Tibial nerve (tissue), 4 donors: ENCODE results near the gene KCTD4. TPM values are rescaled to one million over a fixed set of nuclear protein-coding genes. Genes with fewer than 3 reads are reported as not detected.
"Not testable (repeated sequence)": the region's sequence is repeated elsewhere in the genome, so short reads cannot be mapped to it uniquely, and the experiment has no call there.

ENCODE experiments used
- DNase-seq, 2 donors: peaks; one replicate each; pipeline ENCODE4 v3.0.0-alpha.2; 2019; ENCODE audit warnings: low spot score in 2 of 2
- H3K27ac ChIP-seq, 4 donors: fragments of 200-600 bp; sonication (generic) in 3 of 4; one replicate each; pipeline ENCODE4 v1.5.1; 2017 to 2019; ENCODE audit warnings: mild to moderate bottlenecking in 1 of 4
- H3K27me3 ChIP-seq, 2 donors: fragments of 200-600 bp; sonication (generic) in 1 of 2; one replicate each; pipeline versions ENCODE4 v1.5.1 to v1.6.0; 2017 to 2019
- H3K36me3 ChIP-seq, 3 donors: fragments of 200-600 bp; sonication (generic); one replicate each; pipeline ENCODE4 v1.5.1; 2018 to 2019
- H3K4me1 ChIP-seq, 4 donors: fragments of 200-600 bp; sonication (generic) in 3 of 4; one replicate each; pipeline ENCODE4 v1.5.1; 2017 to 2019
- H3K4me3 ChIP-seq, 4 donors: fragments of 200-600 bp; sonication (generic) in 3 of 4; one replicate each; pipeline ENCODE4 v1.5.1; 2017 to 2019; ENCODE audit warnings: mild to moderate bottlenecking in 1 of 4, moderate library complexity in 1 of 4
- H3K9me3 ChIP-seq, 4 donors: fragments of 200-600 bp; sonication (generic) in 3 of 4; one replicate each; pipeline ENCODE4 v1.5.1; 2017 to 2019
- CTCF ChIP-seq, 5 experiments: fragments of 200-600 bp in 3 of 5; fragments of 450-650 bp in 2 of 5; sonication (generic) in 3 of 5; IDR thresholded peaks; one replicate each; pipeline ENCODE4 v1.5.1; 2016 to 2019; ENCODE audit warnings: antibody characterized with exemption in 5 of 5, mild to moderate bottlenecking in 3 of 5, moderate library complexity in 2 of 5
- EP300 ChIP-seq, 2 donors: sonication (generic); formaldehyde crosslinking; IDR thresholded peaks; one replicate each; pipeline ENCODE4 v1.6.1; 2017; ENCODE audit warnings: antibody characterized with exemption in 2 of 2, mild to moderate bottlenecking in 1 of 2
- POLR2A ChIP-seq, 2 donors: fragments of 450-650 bp; IDR thresholded peaks; one replicate each; pipeline ENCODE4 v1.6.1; 2017; ENCODE audit warnings: antibody characterized with exemption in 2 of 2, mild to moderate bottlenecking in 2 of 2, moderate library complexity in 2 of 2
- WGBS, 2 donors: methylation state at CpG; one replicate each; pipeline ENCODE4 v1.1.5; 2018; 5-methylcytosine and 5-hydroxymethylcytosine counted together
- total RNA-seq, 4 donors: library from RNA; depleted of rRNA; stranded (reverse); fragments of >200 nt; gene quantifications; one replicate each; pipeline ENCODE4 v1.1.0, GENCODE V29; 2016

KCTD4 gene
- 10 to 100 TPM in 2 of 4 donors, 1 to 10 TPM in 2; 3.0 to 14.4 (median 8.2) TPM for total RNA-seq

- no peaks in the 10 kb centered on the region for H3K9me3 ChIP-seq
- H3K4me1 ChIP-seq = peaks cover 0 to 27% (median 2%) of the 10 kb centered on the region in 4 donors
- H3K27ac ChIP-seq = no peak within 1 kb of the TSS
- TF ChIP-seq POLR2A (IDR thresholded peaks at IDR 0.05) (no peak), CTCF (IDR thresholded peaks at IDR 0.05) (no peak), EP300 (IDR thresholded peaks at IDR 0.05) (no peak)
- H3K27me3 ChIP-seq = no peaks in the 10 kb centered on the region
- H3K36me3 ChIP-seq = no peaks in the 10 kb centered on the region
- no peak within 1 kb of the TSS for H3K4me3 ChIP-seq
- WGBS, 2 donors = 85% methylated on average over 2 of the region's 2 CpGs
- DNase-seq = no peak
Measured at GRCh38 chr13:45200701-45201232, at the start of gene KCTD4. Gene KCTD4, minus strand, starts transcription at chr13:45201045. Its CDS starts 6,478 bp downstream, at chr13:45194567.

- no peaks in the 10 kb centered on the region for H3K9me3 ChIP-seq
- TF ChIP-seq POLR2A (IDR thresholded peaks at IDR 0.05) = no peak
- TF ChIP-seq CTCF (IDR thresholded peaks at IDR 0.05) = no peak
- no peak for TF ChIP-seq EP300 (IDR thresholded peaks at IDR 0.05)
- no peak for DNase-seq
- 73 to 99% methylated on average over 3 of the region's 3 CpGs for WGBS, 2 donors
- H3K27ac ChIP-seq = no peak overlapping the region
- H3K36me3 ChIP-seq = peaks cover 0 to 13% (median 0%) of the 10 kb centered on the region in 3 donors
- no peaks in the 10 kb centered on the region for H3K4me1 ChIP-seq
- no peak overlapping the region for H3K4me3 ChIP-seq
- no peaks in the 10 kb centered on the region for H3K27me3 ChIP-seq
Measured at GRCh38 chr13:45249662-45250061, 48.8 kb upstream of the KCTD4 start.

- H3K27ac ChIP-seq, H3K4me3 ChIP-seq, H3K36me3 ChIP-seq, DNase-seq, H3K27me3 ChIP-seq, H3K9me3 ChIP-seq: not testable (repeated sequence)
- 88 to 92% methylated on average over 7 of the region's 7 CpGs for WGBS, 2 donors
- peaks cover 0 to 18% (median 6%) of the 10 kb centered on the region in 4 donors for H3K4me1 ChIP-seq
Measured at GRCh38 chr13:45244736-45245135, 43.9 kb upstream of the KCTD4 start.

GRCh38 chr13:45243077-45243476 is 42.2 kb upstream of the KCTD4 start:
- Histone ChIP-seq H3K9me3 (no peaks in the 10 kb centered on the region), H3K4me1 (peaks cover 0 to 25% (median 6%) of the 10 kb centered on the region in 4 donors), H3K36me3 (peaks cover 0 to 4% (median 0%) of the 10 kb centered on the region in 3 donors), H3K27me3 (no peaks in the 10 kb centered on the region), H3K27ac (peak overlapping the region in 1 of 4 donors; percentile 8), H3K4me3 (no peak overlapping the region)
- 79 to 81% methylated on average over 8 of the region's 8 CpGs for WGBS, 2 donors
- no peak for DNase-seq
- TF ChIP-seq CTCF (IDR thresholded peaks at IDR 0.05) = no peak

GRCh38 chr13:45242524-45242923 is 41.7 kb upstream of the KCTD4 start:
- WGBS, 2 donors = 84 to 94% methylated on average over 1 of the region's 1 CpG
- DNase-seq = no peak
- Histone ChIP-seq H3K36me3 (peaks cover 0 to 8% (median 0%) of the 10 kb centered on the region in 3 donors), H3K27me3 (no peaks in the 10 kb centered on the region), H3K4me3 (no peak overlapping the region), H3K4me1 (peaks cover 0 to 25% (median 6%) of the 10 kb centered on the region in 4 donors), H3K9me3 (no peaks in the 10 kb centered on the region), H3K27ac (peak overlapping the region in 1 of 4 donors; percentile 8)
- no peak for TF ChIP-seq EP300 (IDR thresholded peaks at IDR 0.05)
- no peak for TF ChIP-seq CTCF (IDR thresholded peaks at IDR 0.05)
- no peak for TF ChIP-seq POLR2A (IDR thresholded peaks at IDR 0.05)
